ENCODE results near the gene AQP12B. TPM values are rescaled to one million over a fixed set of nuclear protein-coding genes. Genes with fewer than 3 reads are reported as not detected.

The AQP12B gene
- total RNA-seq, 1 experiment from 2014 or later, result not detected

DNA sequence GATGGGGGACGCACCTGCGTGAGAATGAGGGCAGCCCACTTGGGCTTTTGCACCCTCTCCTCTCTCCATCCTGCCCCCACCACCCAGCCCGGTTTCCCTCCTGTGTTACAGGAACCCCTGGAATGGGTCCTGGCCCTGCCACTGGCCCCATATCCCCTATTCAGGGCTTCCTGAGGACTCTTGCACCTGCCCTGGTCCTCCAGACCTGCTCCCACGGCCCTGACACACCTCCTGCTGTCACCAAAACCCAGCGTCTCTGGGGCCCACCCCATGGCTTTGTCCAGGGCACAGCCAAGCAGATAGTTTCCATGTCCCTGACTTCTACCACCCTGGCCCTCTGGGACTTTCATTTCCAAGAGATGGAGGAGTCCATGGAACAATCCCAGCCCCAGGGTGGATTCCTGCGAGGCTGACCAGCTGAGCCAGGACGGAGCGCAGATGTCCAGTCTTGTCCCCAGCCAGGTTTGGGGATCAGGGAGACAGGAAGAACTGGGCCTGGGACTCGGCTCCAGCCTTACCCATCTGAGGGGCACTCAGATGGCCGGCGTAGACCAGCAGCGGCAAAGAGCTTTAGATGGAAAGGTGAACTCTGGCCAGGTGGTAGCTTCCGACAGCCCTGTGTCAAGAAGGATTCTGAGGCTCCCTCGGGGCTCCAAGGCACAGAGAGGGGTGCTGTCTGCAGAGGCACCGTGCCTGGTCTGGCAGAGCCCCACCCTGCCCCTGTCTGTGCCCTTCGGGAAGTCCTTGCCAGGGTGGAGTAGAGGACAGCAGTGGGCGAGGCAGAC, 45.4 kb downstream of the AQP12B start:
- 0 out of 2 replicates have a peak, but pooled peaks cover 3% of the 10 kb centered on the region for H3K27me3 ChIP-seq
- DNase-seq, result no peak
- H3K4me3 ChIP-seq, result no peak overlapping the region
- no peaks in the 10 kb centered on the region for H3K36me3 ChIP-seq
- H3K9me3 ChIP-seq, result no peaks in the 10 kb centered on the region

DNA sequence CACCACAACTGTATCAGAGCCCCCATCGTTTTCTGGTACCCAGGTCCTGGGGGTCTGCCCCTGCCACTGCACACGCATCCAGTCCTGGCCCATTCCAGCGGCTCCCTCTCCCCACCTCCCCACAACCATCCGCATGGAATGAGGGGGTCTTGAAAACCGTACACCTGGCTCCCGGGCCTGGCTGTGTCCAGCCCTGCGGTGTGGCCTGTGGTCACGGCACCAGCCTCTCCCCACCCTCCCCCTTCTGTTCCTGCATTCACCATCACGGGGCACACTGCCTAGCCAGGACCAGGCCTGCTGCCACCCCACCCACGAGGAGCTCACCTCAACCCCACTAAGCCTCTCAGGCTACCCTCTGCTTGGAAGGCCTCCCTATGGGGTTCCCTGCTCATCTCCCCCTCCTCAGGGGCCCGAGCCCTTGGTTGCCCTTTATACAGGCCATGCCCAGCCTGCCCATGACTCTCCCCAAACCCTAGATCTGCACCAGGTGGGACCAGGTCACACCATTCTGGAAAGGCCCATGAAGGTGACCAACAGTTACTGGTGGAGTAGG, 46.0 kb downstream of the AQP12B start:
- H3K4me3 ChIP-seq, result no peak overlapping the region
- no peak for DNase-seq
- no peaks in the 10 kb centered on the region for H3K9me3 ChIP-seq
- 0 out of 2 replicates have a peak, but pooled peaks cover 3% of the 10 kb centered on the region for H3K27me3 ChIP-seq
- H3K36me3 ChIP-seq, result no peaks in the 10 kb centered on the region

DNA sequence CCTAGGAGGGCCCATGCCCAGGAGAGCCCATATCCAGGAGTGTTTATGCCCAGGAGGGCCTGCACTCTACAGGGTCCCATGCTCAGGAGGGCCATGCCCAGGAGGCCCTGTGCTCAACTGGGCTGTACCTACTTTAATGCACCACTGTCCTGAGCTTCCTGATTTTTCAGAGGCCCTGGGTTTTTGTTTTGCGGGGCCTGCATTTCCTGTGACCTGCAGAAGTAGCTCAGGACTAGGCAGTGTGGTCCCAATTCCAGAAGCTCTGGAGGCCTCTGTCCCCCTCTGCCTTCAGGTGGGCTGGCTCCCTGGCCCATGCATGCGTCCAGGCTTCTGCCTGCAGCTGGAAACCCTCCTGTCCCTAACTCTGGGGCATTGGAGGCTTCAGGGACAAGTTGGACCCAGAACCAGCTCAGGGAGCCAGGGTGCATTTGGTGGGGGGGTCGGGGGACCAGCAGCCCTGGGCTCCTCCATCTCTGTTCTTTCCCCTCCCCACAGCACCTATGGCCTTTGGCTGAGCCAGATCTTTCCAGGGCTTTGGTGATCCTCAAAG, 46.6 kb downstream of the AQP12B start:
- Histone ChIP-seq H3K27me3 (0 out of 2 replicates have a peak, but pooled peaks cover 3% of the 10 kb centered on the region), H3K36me3 (no peaks in the 10 kb centered on the region), H3K9me3 (no peaks in the 10 kb centered on the region), H3K4me3 (no peak overlapping the region)
- no peak for DNase-seq

DNA sequence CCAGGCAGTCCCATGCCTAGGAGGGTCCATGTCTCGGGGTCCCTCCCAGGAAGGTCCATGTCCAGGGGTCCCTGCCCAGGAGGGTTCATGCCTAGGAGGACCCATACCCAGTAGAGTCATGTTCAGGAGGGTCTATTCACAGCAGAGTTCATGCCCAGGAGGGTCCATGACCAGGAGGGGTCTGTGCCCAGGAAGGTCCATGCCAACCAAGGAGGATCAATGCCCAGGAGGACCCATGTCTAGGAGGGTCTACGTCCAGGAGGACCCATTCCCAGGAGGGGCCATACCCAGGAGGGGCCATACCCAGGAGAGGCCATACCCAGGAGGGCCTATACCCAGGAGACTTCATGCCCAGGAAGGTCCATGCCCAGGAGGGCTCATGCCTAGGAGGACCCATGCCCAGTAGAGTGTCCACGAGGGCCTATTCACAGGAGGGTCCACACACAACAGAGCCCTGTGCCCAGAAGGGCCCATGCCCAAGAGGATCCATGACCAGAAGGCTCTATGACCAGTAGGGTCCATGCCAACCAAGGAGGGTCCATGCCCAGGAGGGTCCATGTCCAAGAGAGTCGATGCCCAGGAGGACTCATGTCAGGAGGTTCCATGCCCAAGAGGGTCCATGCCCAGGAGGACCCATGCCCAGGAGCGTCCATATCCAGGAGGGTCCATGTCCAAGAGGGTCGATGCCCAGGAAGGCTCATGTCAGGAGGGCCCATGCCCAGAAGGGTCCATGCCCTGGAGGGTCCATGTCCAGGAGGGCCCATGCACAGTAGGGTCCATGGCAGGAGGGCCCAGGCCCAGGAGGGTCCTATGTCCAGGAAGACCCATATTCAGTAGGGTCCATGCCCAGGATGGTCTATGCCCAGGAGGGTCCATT, 47.3 kb downstream of the AQP12B start:
- DNase-seq, result no peak
- H3K4me3 ChIP-seq, result no peak overlapping the region
- H3K9me3 ChIP-seq, result no peaks in the 10 kb centered on the region
- H3K36me3 ChIP-seq, result no peaks in the 10 kb centered on the region
- H3K27me3 ChIP-seq, result 0 out of 2 replicates have a peak, but pooled peaks cover 3% of the 10 kb centered on the region

DNA sequence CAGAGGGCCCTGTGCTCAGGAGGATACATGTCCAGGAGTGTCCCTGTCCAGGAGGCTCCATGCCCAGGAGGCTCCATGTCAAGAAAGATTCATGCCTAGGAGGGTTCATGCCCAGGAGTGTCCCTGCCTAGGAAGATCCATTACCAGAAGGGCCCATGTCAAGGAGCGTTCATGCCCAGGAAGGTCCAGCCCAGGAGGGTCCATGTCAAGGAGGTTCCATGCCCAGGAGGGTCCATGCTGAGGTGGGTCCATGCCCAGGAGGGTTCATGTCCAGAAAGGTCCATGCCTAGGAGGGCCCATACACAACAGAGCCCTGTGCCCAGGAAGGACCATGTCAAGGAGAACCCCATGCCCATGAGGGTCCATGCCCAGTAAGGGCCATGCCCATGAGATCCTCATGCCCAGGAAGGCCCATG, 50.4 kb downstream of the AQP12B start:
- Histone ChIP-seq H3K9me3 (no peaks in the 10 kb centered on the region), H3K4me3 (no peak overlapping the region), H3K27me3 (no peaks in the 10 kb centered on the region), H3K36me3 (no peaks in the 10 kb centered on the region)
- DNase-seq, result no peak

DNA sequence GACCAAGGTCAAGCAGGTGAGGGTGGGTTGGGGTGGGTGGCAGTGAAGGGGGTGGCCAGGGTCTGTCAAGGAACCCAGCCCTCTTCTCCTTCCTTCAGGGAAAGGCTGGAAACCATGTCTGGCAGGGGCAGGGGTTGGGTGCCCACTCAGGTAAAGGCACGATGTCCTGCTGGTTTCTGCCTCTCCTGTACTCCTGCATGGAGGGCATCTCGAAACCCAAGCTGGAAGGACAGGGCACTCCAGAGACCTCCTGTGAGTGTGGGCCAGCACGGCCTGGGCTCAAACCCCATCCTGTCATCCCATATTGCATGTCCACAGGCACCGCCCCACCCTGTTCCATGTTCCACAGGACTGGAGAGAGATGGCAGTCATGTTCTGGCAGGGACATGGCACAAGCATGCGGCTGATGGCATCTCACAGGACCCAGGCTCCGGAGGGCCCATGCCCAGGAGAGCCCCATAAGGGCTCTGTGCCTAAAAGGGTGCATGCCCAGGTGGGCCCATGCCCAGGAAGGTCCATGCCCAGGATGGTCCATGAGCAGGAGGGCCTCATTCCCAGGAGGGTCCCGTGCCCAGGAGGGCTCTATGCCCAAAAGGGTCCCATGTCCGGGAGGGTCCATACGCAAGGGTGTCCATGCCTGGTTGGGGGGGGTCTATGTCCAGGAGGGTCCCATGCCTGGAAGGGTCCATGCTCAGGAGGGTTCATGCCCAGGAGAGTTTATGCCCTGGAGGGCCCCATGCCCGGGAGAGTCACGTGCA, 51.0 kb downstream of the AQP12B start:
- H3K27me3 ChIP-seq, result no peaks in the 10 kb centered on the region
- DNase-seq, result no peak
- no peaks in the 10 kb centered on the region for H3K9me3 ChIP-seq
- H3K36me3 ChIP-seq, result no peaks in the 10 kb centered on the region
- no peak overlapping the region for H3K4me3 ChIP-seq

DNA sequence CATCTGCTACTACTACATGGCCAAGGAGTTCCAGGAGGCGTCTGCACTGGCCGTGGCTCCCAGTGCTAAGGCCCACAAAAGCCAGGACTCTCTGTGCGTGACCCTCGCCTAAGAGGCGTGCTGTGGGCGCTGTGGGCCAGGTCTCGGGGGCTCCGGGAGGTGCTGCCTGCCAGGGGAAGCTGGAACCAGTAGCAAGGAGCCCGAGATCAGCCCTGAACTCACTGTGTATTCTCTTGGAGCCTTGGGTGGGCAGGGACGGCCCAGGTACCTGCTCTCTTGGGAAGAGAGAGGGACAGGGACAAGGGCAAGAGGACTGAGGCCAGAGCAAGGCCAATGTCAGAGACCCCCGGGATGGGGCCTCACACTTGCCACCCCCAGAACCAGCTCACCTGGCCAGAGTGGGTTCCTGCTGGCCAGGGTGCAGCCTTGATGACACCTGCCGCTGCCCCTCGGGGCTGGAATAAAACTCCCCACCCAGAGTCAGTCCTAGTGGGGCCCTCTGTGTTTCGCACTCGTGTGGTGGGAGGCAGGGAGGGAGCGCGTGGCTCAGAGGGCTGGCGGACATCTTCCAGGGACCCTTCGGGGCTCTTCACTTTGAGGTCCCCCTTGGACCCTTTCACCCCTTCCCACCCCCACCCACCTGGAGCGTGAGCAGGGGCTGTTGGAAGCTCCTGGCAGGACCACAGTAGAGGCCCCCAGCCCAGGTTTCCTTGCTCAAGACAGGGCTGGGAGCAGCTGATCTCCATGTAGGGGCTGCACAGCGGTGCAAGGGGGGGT, 51.7 kb downstream of the AQP12B start:
- DNase-seq, result no peak
- Histone ChIP-seq H3K9me3 (no peaks in the 10 kb centered on the region), H3K4me3 (no peak overlapping the region), H3K36me3 (no peaks in the 10 kb centered on the region), H3K27me3 (no peaks in the 10 kb centered on the region)

DNA sequence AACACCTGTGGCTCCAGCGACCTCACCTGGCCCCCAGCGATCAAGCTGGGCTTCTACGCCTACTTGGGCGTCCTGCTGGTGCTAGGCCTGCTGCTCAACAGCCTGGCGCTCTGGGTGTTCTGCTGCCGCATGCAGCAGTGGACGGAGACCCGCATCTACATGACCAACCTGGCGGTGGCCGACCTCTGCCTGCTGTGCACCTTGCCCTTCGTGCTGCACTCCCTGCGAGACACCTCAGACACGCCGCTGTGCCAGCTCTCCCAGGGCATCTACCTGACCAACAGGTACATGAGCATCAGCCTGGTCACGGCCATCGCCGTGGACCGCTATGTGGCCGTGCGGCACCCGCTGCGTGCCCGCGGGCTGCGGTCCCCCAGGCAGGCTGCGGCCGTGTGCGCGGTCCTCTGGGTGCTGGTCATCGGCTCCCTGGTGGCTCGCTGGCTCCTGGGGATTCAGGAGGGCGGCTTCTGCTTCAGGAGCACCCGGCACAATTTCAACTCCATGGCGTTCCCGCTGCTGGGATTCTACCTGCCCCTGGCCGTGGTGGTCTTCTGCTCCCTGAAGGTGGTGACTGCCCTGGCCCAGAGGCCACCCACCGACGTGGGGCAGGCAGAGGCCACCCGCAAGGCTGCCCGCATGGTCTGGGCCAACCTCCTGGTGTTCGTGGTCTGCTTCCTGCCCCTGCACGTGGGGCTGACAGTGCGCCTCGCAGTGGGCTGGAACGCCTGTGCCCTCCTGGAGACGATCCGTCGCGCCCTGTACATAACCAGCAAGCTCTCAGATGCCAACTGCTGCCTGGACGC, 52.5 kb downstream of the AQP12B start:
- H3K9me3 ChIP-seq, result no peaks in the 10 kb centered on the region
- no peaks in the 10 kb centered on the region for H3K27me3 ChIP-seq
- H3K4me3 ChIP-seq, result no peak overlapping the region
- no peaks in the 10 kb centered on the region for H3K36me3 ChIP-seq
- DNase-seq, result no peak

DNA sequence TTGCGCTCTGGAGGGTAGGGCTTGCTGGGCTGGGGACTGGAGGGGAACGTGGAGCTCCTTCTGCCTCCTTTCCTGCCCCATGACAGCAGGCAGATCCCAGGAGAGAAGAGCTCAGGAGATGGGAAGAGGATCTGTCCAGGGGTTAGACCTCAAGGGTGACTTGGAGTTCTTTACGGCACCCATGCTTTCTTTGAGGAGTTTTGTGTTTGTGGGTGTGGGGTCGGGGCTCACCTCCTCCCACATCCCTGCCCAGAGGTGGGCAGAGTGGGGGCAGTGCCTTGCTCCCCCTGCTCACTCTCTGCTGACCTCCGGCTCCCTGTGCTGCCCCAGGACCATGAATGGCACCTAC, 53.1 kb downstream of the AQP12B start:
- no peaks in the 10 kb centered on the region for H3K36me3 ChIP-seq
- no peaks in the 10 kb centered on the region for H3K9me3 ChIP-seq
- H3K4me3 ChIP-seq, result no peak overlapping the region
- no peaks in the 10 kb centered on the region for H3K27me3 ChIP-seq
- no peak for DNase-seq

DNA sequence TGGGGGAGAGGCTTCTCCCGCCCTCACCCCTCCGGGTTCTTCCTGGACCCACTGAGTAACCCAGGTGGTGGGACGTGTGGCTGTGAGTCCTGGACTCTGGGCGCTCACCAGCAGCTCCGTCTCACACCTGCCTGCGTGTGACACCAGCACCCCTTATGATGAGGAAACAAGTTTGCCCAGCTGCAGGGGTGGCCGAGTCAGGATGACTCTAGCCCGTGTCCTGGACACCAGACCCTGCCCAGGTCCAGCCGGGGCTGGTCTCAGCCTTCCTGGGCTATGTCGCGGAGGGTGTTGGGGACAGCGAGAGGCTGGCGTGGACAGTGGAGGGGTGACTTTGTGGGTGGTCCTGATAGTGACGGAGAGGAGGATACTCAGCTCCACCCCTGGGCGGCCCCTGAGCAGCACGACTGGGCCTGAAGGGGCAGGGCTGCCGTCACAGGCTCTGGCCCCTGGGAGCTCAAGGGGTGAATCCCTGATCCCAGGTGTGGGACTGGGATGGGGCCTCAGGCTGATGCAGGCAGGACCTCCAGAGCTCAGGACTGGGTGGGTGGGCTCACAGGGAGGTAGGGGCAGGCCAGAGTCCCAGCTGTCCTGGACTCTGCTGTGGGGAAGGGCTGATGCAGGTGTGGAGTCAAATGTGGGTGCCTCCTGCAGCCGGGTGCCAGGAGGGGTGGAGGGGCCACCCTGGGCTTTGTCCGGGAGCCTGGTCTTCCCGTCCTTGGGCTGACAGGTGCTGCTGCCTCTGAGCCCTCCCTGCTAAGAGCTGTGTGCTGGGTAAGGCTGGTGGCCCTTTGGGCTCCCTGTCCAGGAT, 53.7 kb downstream of the AQP12B start:
- no peaks in the 10 kb centered on the region for H3K9me3 ChIP-seq
- H3K36me3 ChIP-seq, result no peaks in the 10 kb centered on the region
- DNase-seq, result no peak
- H3K4me3 ChIP-seq, result no peak overlapping the region
- H3K27me3 ChIP-seq, result no peaks in the 10 kb centered on the region

DNA sequence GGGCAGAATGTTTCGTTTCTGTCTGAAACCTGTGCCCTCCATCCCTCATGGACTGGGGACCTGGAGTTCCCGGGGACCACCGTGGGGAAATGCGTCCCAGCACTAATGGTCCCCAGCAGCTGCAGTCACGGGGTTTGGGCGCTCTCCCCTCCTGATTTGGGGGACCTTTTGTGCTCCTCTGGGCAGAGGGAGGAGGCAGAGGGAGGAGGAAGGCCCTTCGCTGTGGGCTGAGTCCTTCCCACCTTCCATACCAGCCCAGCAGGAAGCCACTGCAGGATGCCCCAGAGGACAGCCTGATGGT, 54.2 kb downstream of the AQP12B start:
- Histone ChIP-seq H3K4me3 (no peak overlapping the region), H3K27me3 (no peaks in the 10 kb centered on the region), H3K36me3 (no peaks in the 10 kb centered on the region), H3K9me3 (no peaks in the 10 kb centered on the region)
- DNase-seq, result no peak

DNA sequence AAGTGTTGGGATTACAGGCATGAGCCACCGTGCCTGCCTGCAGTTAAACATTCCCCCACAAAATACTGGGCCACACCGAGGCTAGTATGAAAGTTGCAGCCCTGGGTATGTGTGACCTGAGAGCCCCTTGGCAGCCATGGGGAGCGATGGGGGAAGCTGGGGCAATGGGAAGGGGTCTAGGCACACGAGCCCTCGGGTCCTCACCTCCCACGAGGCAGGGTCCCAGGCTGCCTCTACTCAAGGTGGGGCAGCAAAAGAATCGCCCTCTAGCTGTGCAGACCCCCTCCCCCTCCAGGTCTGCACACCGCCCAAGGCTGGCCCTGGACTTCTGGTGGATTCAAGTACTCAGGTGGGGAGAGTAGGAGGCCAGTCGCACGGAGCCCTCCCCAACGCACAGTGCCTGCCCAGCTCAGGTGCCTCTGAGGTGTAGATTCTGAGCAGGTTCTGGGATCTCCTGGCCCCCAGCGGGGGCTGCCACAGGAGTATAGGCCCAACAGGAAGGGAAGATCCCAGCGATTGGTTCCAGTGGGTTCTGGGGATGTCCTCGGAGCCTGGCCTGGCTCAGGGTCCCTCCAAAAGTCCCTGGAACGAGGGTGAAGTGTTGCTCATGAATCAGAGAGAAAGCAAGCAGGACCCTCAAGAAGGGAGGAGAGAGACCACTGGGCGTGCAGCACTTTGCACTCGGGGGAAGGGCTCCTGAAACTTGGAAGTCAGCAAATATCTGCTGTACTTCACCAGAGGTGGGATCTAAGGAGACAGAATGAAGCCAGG, 54.8 kb downstream of the AQP12B start:
- H3K27me3 ChIP-seq, result no peaks in the 10 kb centered on the region
- DNase-seq, result no peak
- no peak overlapping the region for H3K4me3 ChIP-seq
- H3K9me3 ChIP-seq, result no peaks in the 10 kb centered on the region
- no peaks in the 10 kb centered on the region for H3K36me3 ChIP-seq

DNA sequence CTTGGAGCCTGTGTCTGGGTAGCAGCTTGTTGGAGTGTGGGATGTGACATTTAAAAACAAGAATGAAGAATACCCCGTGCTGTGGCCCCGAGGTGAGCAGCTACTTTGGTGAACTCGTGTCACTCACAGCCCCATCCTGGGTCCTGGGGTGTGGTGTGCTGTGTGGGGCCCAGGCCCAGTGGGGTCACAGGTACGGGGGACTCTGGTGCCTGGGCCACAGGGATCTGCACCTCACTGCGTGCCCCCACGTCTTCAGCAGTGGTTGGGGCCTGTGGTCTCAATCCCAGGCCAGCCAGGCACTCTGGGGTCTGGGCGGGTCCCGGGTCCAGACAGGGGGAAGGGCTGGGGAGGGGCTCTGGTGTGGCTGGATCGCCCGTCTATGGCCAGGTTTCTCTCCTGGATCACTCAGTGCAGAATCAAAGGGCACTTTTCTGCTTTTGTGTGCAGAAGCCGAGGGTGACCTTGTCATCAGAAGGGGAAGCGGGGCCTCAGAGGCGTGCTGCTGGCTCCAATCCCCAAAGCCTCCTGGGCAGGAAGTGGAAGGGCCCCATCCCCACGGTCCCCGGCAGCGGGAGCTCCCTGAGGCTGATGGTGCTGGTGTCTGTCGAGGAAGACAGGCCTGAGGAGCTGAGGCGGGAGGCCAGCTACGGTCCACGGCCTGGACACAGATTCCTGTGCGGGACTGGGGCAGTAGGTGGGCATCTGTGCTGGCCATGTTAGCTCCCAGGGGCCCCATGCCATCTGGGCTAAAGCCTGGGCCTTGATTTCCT, 56.0 kb downstream of the AQP12B start:
- no peak for DNase-seq
- H3K36me3 ChIP-seq, result no peaks in the 10 kb centered on the region
- H3K4me3 ChIP-seq, result no peak overlapping the region

More for the DNA sequence above, 56.0 kb downstream of the AQP12B start:
- Histone ChIP-seq H3K9me3 (no peaks in the 10 kb centered on the region), H3K27me3 (no peaks in the 10 kb centered on the region)
